K562 (cell line): ENCODE data around the gene CCDC174. TPM values are rescaled to one million over a fixed set of nuclear protein-coding genes. Genes with fewer than 3 reads are reported as not detected.

Experiments used
- ATAC-seq: fragments of 200-7000 bp; cut with Tn5 transposase; 3 replicates; pipeline ENCODE4 v1.9.1; 2020; ENCODE audit warnings: moderate library complexity
- BruUV-seq: library from RNA; stranded (reverse); fragments of 400-500 nt; replicated peaks from 2 replicates; lab custom pipeline; 2021; lab: Mats Ljungman, UMichigan
- CTCF ChIA-PET: fragments of 300-600 bp; formaldehyde crosslinking; extraction: SDS; loops from one replicate; lab custom pipeline; 2021; ENCODE audit warnings: low intra/inter-chr PET ratio; lab: Yijun Ruan, JAX
- POLR2A ChIA-PET: fragments of 300-600, 350-650 bp; sonication (Branson Sonifier 250); formaldehyde crosslinking; extraction: SDS; loops from one replicate; lab custom pipeline; 2021; ENCODE audit warnings: antibody characterized with exemption, inconsistent platforms; lab: Yijun Ruan, JAX
- DNase-seq, 4 experiments: peaks; one replicate each; pipeline versions ENCODE4 v3.0.0 to v3.0.0-alpha.2; 2011 to 2018; ENCODE audit warnings: low spot score in 3 of 4, mixed read lengths in 3 of 4; ENCODE audit errors: extremely low read depth in 1 of 4
- FAIRE-seq: peaks from 2 replicates; lab custom pipeline; 2011; peaks lifted over from hg19 to GRCh38; lab: Jason Lieb, UNC
- H2AFZ ChIP-seq: 2 replicates; pipeline ENCODE4 v1.6.0; 2011; ENCODE audit warnings: low read depth, low read length, control low read depth, inconsistent platforms
- H3K27ac ChIP-seq: fragments of 200-600 bp; 3 replicates; pipeline ENCODE4 v1.8.0; 2011; ENCODE audit warnings: low read depth, mild to moderate bottlenecking, control low read depth, inconsistent platforms, low read length, moderate library complexity, mixed read lengths; ENCODE audit errors: extremely low read depth
- H3K27me3 ChIP-seq, 2 experiments: fragments of 300-600 bp in 1 of 2; 2 replicates in 1 of 2; 3 replicates in 1 of 2; pipeline versions ENCODE4 v1.6.0 to v1.8.0; 2011; ENCODE audit warnings: inconsistent platforms in 2 of 2, low read length in 2 of 2, mild to moderate bottlenecking in 1 of 2, mixed read lengths in 1 of 2, moderate library complexity in 1 of 2; ENCODE audit not compliant: control insufficient read depth in 2 of 2, insufficient read depth in 2 of 2
- H3K36me3 ChIP-seq: fragments of 300-600 bp; 3 replicates; pipeline ENCODE4 v1.8.0; 2011; ENCODE audit warnings: mild to moderate bottlenecking, low read length, inconsistent platforms; ENCODE audit not compliant: control insufficient read depth, insufficient read depth
- H3K4me1 ChIP-seq, 2 experiments: fragments of 200-600 bp in 1 of 2; replicated peaks in 1 of 2; 2 replicates in 1 of 2; 3 replicates in 1 of 2; pipeline versions ENCODE4 v1.5.1 to v1.8.0; 2011; ENCODE audit warnings: inconsistent platforms in 2 of 2, low read length in 2 of 2, mild to moderate bottlenecking in 1 of 2, mixed read lengths in 1 of 2, moderate library complexity in 1 of 2; ENCODE audit not compliant: control insufficient read depth in 2 of 2, insufficient read depth in 2 of 2
- H3K4me2 ChIP-seq: 2 replicates; pipeline ENCODE4 v1.6.1; 2011; ENCODE audit warnings: low read length, control low read depth, inconsistent platforms, mixed read lengths; ENCODE audit not compliant: insufficient read depth
- H3K4me3 ChIP-seq: fragments of 200-600 bp; sonication (generic), shearing (Covaris generic); 2 replicates; pipeline ENCODE4 v1.5.1; 2016; ENCODE audit warnings: control low read depth, inconsistent platforms
- H3K79me2 ChIP-seq: fragments of 200-600 bp; 3 replicates; pipeline ENCODE4 v1.8.0; 2011; ENCODE audit warnings: low read length, inconsistent platforms; ENCODE audit not compliant: control insufficient read depth, insufficient read depth
- H3K9ac ChIP-seq, 2 experiments: 2 replicates each; pipeline versions ENCODE4 v1.6.0 to v1.6.1; 2011; ENCODE audit warnings: low read depth in 2 of 2, low read length in 2 of 2, control low read depth in 1 of 2, inconsistent platforms in 1 of 2, mild to moderate bottlenecking in 1 of 2, mixed read lengths in 1 of 2; ENCODE audit not compliant: insufficient read depth in 1 of 2
- H3K9me1 ChIP-seq: one replicate; pipeline ENCODE4 v1.6.0; 2011; ENCODE audit warnings: inconsistent platforms, mild to moderate bottlenecking, low read length, moderate library complexity; ENCODE audit not compliant: control insufficient read depth, insufficient read depth
- H3K9me3 ChIP-seq: replicated peaks from 2 replicates; pipeline ENCODE4 v1.5.1; 2011; ENCODE audit warnings: low read depth, low read length, inconsistent platforms; ENCODE audit not compliant: control insufficient read depth, insufficient read depth
- H4K20me1 ChIP-seq: replicated peaks from 2 replicates; pipeline ENCODE4 v1.6.1; 2011; ENCODE audit warnings: low read length, inconsistent platforms, mixed read lengths; ENCODE audit not compliant: control insufficient read depth, insufficient read depth
- BACH1 ChIP-seq: fragments of 200-800 bp; sonication (Bioruptor generic); IDR thresholded peaks from 2 replicates; pipeline ENCODE4 v1.6.1; 2016; ENCODE audit warnings: missing genetic modification characterization, missing compliant biosample characterization
- DDX20 ChIP-seq: fragments of 450-650 bp; IDR thresholded peaks from 2 replicates; pipeline ENCODE4 v1.6.1; 2016; ENCODE audit warnings: missing genetic modification characterization, low read depth, mild to moderate bottlenecking, missing compliant biosample characterization, moderate library complexity
- ETV5 ChIP-seq: sonication (generic); formaldehyde crosslinking; IDR thresholded peaks from 2 replicates; pipeline ENCODE4 v1.4.0; 2020; ENCODE audit warnings: low read depth, mild to moderate bottlenecking, missing genetic modification reagents
- PHB2 ChIP-seq: fragments of 450-650 bp; IDR thresholded peaks from 2 replicates; pipeline ENCODE4 v1.6.1; 2017; ENCODE audit warnings: low read depth
- POLR2A ChIP-seq: fragments of 450-650 bp; conservative IDR thresholded peaks from 2 replicates; pipeline ENCODE4 v1.6.1; 2016
- POLR2G ChIP-seq: fragments of 200-400 bp; formaldehyde crosslinking; IDR thresholded peaks from 2 replicates; pipeline ENCODE4 v1.6.1; 2017; ENCODE audit warnings: low read depth, mild to moderate bottlenecking, antibody characterized with exemption, low read length, moderate library complexity
- SETDB1 ChIP-seq: IDR thresholded peaks from one replicate; pipeline ENCODE4 v1.6.1; 2012; ENCODE audit warnings: low read length, control low read depth, inconsistent platforms
- SNRNP70 ChIP-seq: fragments of 200-400 bp; formaldehyde crosslinking; optimal IDR thresholded peaks from 2 replicates; pipeline ENCODE3; 2017; ENCODE audit warnings: low read depth, low read length
- SRSF7 ChIP-seq: fragments of 200-400 bp; formaldehyde crosslinking; optimal IDR thresholded peaks from 2 replicates; pipeline ENCODE3; 2017; ENCODE audit warnings: mild to moderate bottlenecking, low read depth, low read length
- TCF7L2 ChIP-seq: fragments of 150-350 bp; IDR thresholded peaks from 2 replicates; pipeline ENCODE4 v1.6.1; 2016; ENCODE audit warnings: low read depth, mild to moderate bottlenecking, low read length, moderate library complexity
- ZBTB1 ChIP-seq: sonication (generic); formaldehyde crosslinking; IDR thresholded peaks from 2 replicates; pipeline ENCODE4 v1.8.1; 2023; ENCODE audit warnings: missing genetic modification reagents, low read depth, mild to moderate bottlenecking, borderline replicate concordance
- ZBTB5 ChIP-seq: fragments of 450-650 bp; IDR thresholded peaks from 2 replicates; pipeline ENCODE4 v1.6.1; 2017; ENCODE audit warnings: antibody characterized with exemption
- ZHX1 ChIP-seq: fragments of 150-350 bp; conservative IDR thresholded peaks from 2 replicates; pipeline ENCODE4 v1.6.1; 2014; ENCODE audit warnings: low read length
- ZNF263 ChIP-seq: sonication (generic); formaldehyde crosslinking; IDR thresholded peaks from 2 replicates; pipeline ENCODE4 v1.8.0; 2022; ENCODE audit warnings: mild to moderate bottlenecking, missing genetic modification reagents, borderline replicate concordance
- ZNF280A ChIP-seq: fragments of 450-650 bp; IDR thresholded peaks from 2 replicates; pipeline ENCODE4 v1.6.1; 2018; ENCODE audit warnings: mild to moderate bottlenecking, low read depth; ENCODE audit not compliant: partially characterized antibody
- ZNF324 ChIP-seq: fragments of 250-450 bp; sonication (Bioruptor Pico); IDR thresholded peaks from 2 replicates; pipeline ENCODE4 v1.4.0; 2020; ENCODE audit warnings: mild to moderate bottlenecking
- WGBS: fragments of 100-300 bp; shearing (Covaris generic); methylation state at CpG from one replicate; pipeline ENCODE4 v1.1.6; 2016; ENCODE audit warnings: low coverage, mixed read lengths; ENCODE audit not compliant: insufficient coverage; ENCODE audit errors: missing lambda C conversion rate; 5-methylcytosine and 5-hydroxymethylcytosine counted together
- in situ Hi-C: fragments of 300-500 bp; cut with MboI; formaldehyde crosslinking; loops from 4 replicates; pipeline ENCODE4 v1.15.0; 2018; ENCODE audit warnings: inconsistent platforms, mixed read lengths
- intact Hi-C: fragments of 100-400 bp; cut with micrococcal nuclease; formaldehyde crosslinking; loops from 2 replicates; pipeline ENCODE4 v1.14.2; 2022
- polyA plus RNA-seq, 8 experiments: library from polyadenylated mRNA; depleted of rRNA in 4 of 8; stranded (reverse) in 5 of 8; unstranded in 3 of 8; fragments of >200 nt; fragmentation: Nextera tagmentation in 2 of 8; fragmentation: Illumina TruSeq in 1 of 8; extraction: Ambion mirVana in 2 of 8; extraction: Trizol in 1 of 8; gene quantifications; 2 replicates each; pipeline versions ENCODE4 v1.2.1 to v1.2.3, GENCODE V29; 2011 to 2014; ENCODE audit warnings: inconsistent platforms in 1 of 8, missing spikeins in 1 of 8
- total RNA-seq, 7 experiments: library from RNA; depleted of rRNA in 6 of 7; stranded (reverse); fragments of >200 nt in 6 of 7; fragmentation: Illumina TruSeq in 2 of 7; extraction: Trizol in 2 of 7; gene quantifications; 2 replicates each; pipeline versions ENCODE4 v1.2.1 to v1.2.3, GENCODE V29; 2011 to 2021; ENCODE audit warnings: low replicate concordance in 1 of 7

The CCDC174 gene
- total and polyA plus RNA-seq, 9 of the 15 experiments (the other 6 are each of a cell fraction or from before 2014, with no cell fraction given): 7.4 to 41.0 (median 28.5) TPM

GRCh38 chr3:14698601-14699244, 47.2 kb downstream of the CCDC174 start (continued):
- no peak for TF ChIP-seq ZNF263 (CRISPR knock-in tag)
- TF ChIP-seq ZNF280A: no peak
- no peak for TF ChIP-seq BACH1 (tag)
- TF ChIP-seq SETDB1: no peak

DNA sequence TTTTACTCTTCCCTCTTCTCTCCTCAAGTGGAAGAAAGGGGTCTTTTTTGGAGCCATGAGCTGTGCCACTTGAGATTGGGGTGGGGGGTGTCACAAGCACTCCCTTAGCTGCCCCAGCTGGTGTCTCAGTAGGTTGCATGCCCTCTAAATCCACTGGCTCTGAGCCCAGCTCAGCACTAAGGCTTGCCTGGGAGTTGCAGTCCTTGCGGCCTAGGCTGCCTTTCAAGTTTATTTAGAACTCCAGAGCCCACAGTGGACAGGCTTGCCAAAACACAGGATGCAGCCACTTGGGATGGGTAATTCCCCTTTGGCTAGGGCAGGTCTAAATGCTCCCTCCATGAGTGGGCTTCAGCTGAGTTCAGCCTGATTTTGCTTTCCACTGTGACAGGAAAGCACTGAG, 48.1 kb downstream of the CCDC174 start:
- ChIA-PET POLR2A (no interaction called here), CTCF (no interaction called here)
- Histone ChIP-seq H4K20me1 (no peaks in the 10 kb centered on the region), H3K4me3 (no peak overlapping the region), H3K9me1 (no peaks in the 10 kb centered on the region), H3K27ac (no peak overlapping the region), H3K4me1 (no peaks in the 10 kb centered on the region), H3K27me3 (peaks cover 0 to 18% of the 10 kb centered on the region in 2 experiments; a peak in 2 of 5 replicates), H3K79me2 (no peaks in the 10 kb centered on the region), H3K4me2 (no peak overlapping the region), H3K36me3 (no peaks in the 10 kb centered on the region), H2AFZ (no peak overlapping the region), H3K9me3 (no peaks in the 10 kb centered on the region), H3K9ac (no peak overlapping the region)
- BruUV-seq: no TSS peak
- in situ Hi-C loops: no loop called here
- intact Hi-C loops: no loop called here
- FAIRE-seq: no peak
- WGBS: 0% methylated on average over 1 of the region's 1 CpG
- DNase-seq: no peak
- ATAC-seq: no peak
- TF ChIP-seq ZHX1 (no peak), ETV5 (CRISPR knock-in tag) (no peak), POLR2G (no peak), PHB2 (no peak), SRSF7 (no peak), ZBTB5 (no peak), POLR2A (no peak), SNRNP70 (no peak), DDX20 (tag) (no peak), ZBTB1 (no peak), TCF7L2 (no peak), ZNF324 (CRISPR knock-in tag) (no peak)
